Ascending aorta (tissue), 2 donors: Measurements from ENCODE around the gene ZCWPW1. TPM values are rescaled to one million over a fixed set of nuclear protein-coding genes. Genes with fewer than 3 reads are reported as not detected.

ENCODE experiments used
- DNase-seq, 2 donors: peaks; one replicate each; pipeline ENCODE4 v3.0.0-alpha.2; 2019; ENCODE audit warnings: low spot score in 2 of 2
- H3K27ac ChIP-seq, 2 donors: fragments of 200-600 bp; sonication (generic); one replicate each; pipeline ENCODE4 v1.5.1; 2016 to 2017; ENCODE audit warnings: mild to moderate bottlenecking in 1 of 2
- H3K27me3 ChIP-seq: fragments of 200-600 bp; sonication (generic); one replicate; pipeline ENCODE4 v1.5.1; 2017
- H3K36me3 ChIP-seq, 2 donors: fragments of 200-600 bp; sonication (generic); one replicate each; pipeline ENCODE4 v1.5.1; 2016
- H3K4me1 ChIP-seq, 2 donors: fragments of 200-600 bp; sonication (generic); one replicate each; pipeline ENCODE4 v1.5.1; 2016 to 2017; ENCODE audit warnings: mild to moderate bottlenecking in 1 of 2
- H3K4me3 ChIP-seq, 2 donors: fragments of 200-600 bp; sonication (generic); one replicate each; pipeline ENCODE4 v1.5.1; 2016 to 2017; ENCODE audit warnings: mild to moderate bottlenecking in 1 of 2
- H3K9me3 ChIP-seq, 2 donors: fragments of 200-600 bp; sonication (generic); one replicate each; pipeline ENCODE4 v1.5.1; 2016
- intact Hi-C: fragments of 100-400 bp; cut with DNase I; formaldehyde crosslinking; loops from one replicate; pipeline ENCODE4 v1.15.1; 2023
- total RNA-seq: library from RNA; depleted of rRNA; stranded (reverse); fragments of >200 nt; gene quantifications from one replicate; pipeline ENCODE4 v1.1.0, GENCODE V29; 2016
- TF ChIP-seq, protein P1 (sequence below), 3 experiments: fragments of 200-600 bp in 2 of 3; fragments of 450-650 bp in 1 of 3; sonication (generic) in 2 of 3; IDR thresholded peaks; one replicate each; pipeline ENCODE4 v1.5.1; 2016 to 2019; ENCODE audit warnings: antibody characterized with exemption in 3 of 3, mild to moderate bottlenecking in 1 of 3, moderate library complexity in 1 of 3

The ZCWPW1 gene
- total RNA-seq, 1 donor from 2014 or later, result not detected

DNA sequence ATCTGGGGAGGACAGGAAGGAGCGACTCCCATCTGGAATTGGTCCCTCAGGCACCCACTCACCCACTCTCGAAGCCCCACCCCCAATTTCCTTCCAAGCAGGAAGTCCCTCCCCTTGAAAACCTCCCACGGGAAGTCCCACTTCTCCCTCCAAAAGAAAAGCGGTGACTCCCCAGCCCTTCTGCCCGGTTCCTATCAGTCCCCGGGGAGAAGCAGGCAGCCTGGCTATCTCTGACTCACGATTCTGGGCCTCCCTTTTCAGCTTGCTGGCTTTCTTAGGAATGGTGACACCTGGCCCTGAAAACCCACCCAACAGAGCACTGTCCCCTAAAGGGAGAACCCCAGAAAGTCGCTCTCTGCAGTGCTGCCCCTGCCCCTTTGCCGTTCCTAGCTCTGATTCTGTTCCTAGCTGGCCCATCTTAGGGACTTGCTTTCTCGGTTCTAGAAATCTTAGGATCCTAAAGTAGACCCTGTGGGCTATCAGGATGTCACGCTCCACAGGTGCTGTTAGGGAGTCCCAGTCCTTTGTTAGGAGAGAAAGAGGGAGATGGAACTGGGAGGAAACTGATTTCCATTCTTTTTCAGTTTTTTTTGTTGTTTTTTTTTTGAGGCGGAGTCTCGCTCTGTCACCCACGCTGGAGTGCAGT lies 44.5 kb upstream of the ZCWPW1 start:
- Histone ChIP-seq H3K27ac (peak overlapping the region; percentile 70 to 74), H3K9me3 (no peaks in the 10 kb centered on the region), H3K36me3 (peaks cover 23% of the 10 kb centered on the region in 2 donors), H3K4me1 (peaks cover 24 to 39% of the 10 kb centered on the region in 2 donors), H3K4me3 (no peak overlapping the region), H3K27me3 (no peaks in the 10 kb centered on the region)
- TF ChIP-seq, protein P1, sequence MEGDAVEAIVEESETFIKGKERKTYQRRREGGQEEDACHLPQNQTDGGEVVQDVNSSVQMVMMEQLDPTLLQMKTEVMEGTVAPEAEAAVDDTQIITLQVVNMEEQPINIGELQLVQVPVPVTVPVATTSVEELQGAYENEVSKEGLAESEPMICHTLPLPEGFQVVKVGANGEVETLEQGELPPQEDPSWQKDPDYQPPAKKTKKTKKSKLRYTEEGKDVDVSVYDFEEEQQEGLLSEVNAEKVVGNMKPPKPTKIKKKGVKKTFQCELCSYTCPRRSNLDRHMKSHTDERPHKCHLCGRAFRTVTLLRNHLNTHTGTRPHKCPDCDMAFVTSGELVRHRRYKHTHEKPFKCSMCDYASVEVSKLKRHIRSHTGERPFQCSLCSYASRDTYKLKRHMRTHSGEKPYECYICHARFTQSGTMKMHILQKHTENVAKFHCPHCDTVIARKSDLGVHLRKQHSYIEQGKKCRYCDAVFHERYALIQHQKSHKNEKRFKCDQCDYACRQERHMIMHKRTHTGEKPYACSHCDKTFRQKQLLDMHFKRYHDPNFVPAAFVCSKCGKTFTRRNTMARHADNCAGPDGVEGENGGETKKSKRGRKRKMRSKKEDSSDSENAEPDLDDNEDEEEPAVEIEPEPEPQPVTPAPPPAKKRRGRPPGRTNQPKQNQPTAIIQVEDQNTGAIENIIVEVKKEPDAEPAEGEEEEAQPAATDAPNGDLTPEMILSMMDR (IDR thresholded peaks at IDR 0.05), result no peak
- DNase-seq, result peak in 1 of 2 donors; percentile 78
- intact Hi-C loops, result no loop called here

DNA sequence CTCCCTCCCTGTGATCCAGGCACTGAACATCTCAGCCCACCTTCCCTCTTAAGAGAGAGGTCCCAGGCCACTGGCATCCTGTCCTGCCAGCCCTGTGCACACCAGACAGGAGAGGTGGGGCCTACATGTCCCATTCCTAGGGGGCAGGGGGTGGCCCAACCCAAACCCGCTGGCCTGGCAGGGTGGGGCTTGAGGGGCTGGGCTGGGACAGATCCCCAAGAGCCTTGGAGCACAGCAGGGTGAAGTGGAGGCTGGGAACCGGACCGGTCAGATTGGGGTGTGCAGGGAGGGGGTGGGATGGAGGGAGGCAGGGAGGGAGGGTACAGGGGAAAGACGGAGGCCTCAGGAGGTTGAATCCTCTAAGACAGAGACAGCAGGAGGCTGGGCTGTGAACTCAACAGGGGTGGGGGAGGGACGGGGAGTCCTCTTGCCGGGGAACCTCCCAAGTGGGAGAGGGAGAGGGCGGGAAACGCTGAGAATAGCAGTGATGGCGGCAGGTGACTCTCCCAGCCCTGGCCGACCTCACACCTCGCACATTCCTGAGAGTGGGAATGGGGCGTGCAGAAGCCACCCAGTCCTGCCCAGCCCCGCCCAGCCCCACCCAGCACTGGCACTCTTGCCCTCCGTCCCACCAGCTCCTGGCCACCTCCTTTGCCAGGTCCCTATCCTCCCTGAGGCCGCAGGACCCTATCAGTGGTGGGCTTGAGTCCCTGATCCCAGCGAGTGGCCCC lies 43.8 kb upstream of the ZCWPW1 start:
- Histone ChIP-seq H3K36me3 (peaks cover 24 to 30% of the 10 kb centered on the region in 2 donors), H3K4me1 (peaks cover 18 to 32% of the 10 kb centered on the region in 2 donors), H3K27ac (peak overlapping the region; percentile 70 to 74), H3K27me3 (no peaks in the 10 kb centered on the region), H3K4me3 (no peak overlapping the region), H3K9me3 (no peaks in the 10 kb centered on the region)
- DNase-seq, result no peak
- intact Hi-C loops, result no loop called here
- TF ChIP-seq, protein P1 (IDR thresholded peaks at IDR 0.05), result no peak

DNA sequence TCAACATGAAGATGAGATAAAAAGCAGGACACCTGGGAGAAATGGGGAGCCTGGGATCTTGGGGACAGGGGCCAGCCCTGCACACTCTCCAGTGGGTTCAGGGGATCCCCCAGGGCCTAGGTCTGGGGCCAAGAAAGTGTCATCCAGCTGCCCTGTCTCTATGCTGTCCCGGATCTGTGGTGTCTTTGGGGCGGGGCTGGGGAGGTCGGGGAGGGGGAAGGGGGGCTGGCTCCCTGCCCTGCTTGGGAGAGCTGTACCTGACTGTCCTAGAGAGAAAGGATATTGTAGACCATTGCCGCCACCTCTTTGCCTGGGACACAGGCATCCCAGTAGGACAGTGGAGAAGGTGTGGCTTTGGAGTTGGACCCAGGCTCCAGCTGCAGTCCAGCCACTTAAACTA lies 42.5 kb upstream of the ZCWPW1 start:
- TF ChIP-seq, protein P1 (IDR thresholded peaks at IDR 0.05), result no peak
- Histone ChIP-seq H3K4me1 (peaks cover 15 to 24% of the 10 kb centered on the region in 2 donors), H3K27ac (no peak overlapping the region)

DNA sequence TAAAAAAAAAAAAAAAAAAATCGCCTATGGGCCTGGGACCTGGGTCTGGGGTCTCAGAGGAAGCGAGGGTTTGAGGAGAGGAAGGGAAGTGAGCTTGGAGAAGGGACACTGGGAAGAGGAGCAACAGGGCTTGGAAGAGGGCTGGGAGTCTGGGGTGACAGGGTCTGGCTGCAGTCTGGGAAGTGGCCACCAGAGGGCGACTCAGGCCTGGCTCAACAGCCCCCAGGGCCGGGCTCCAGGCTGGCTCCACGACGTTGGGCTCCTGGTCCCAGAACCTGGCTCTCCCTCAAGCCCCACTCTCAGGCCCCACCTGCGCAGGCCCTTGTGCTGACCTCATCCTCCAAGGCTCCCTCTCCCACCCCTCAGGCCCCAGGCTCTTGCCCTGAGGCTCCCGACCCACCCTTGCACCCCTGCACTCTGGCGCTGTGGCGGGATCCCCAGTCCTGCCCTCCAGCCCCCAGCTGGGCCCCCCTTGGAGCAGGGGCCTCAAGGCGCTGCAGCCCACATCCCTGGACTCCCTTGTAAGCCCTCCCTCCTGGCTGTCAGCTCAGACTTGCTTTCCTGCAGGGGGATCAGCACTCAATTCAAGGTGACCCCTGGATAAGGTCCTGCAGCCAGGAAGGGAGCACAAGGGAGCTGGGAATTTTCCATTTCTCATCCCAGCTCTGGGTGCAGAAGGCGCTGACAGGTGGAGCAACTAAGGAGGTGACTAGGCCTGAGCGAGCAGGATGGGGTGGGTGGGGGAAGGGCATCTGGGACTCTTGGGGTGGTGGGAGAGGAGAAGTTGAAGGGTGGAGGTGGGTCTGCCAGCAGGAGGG lies 40.9 kb upstream of the ZCWPW1 start:
- H3K27ac ChIP-seq, result no peak overlapping the region
- H3K9me3 ChIP-seq, result no peaks in the 10 kb centered on the region
- intact Hi-C loops, result loop anchor here (1.0 to 5.0 kb wide), 7 partner anchors 14 to 258 kb away; partner anchors contain the start of genes GIGYF1, GNB2, MOSPD3 and NYAP1
- no peak overlapping the region for H3K4me3 ChIP-seq
- no peaks in the 10 kb centered on the region for H3K27me3 ChIP-seq
- H3K4me1 ChIP-seq, result peaks cover 17 to 26% of the 10 kb centered on the region in 2 donors
- peaks cover 27 to 36% of the 10 kb centered on the region in 2 donors for H3K36me3 ChIP-seq
- DNase-seq, result peak in 1 of 2 donors; percentile 90
- TF ChIP-seq, protein P1 (IDR thresholded peaks at IDR 0.05), result peak; percentile 87 to 97 (median 95)

More for the DNA sequence above, 42.5 kb upstream of the ZCWPW1 start:
- H3K4me3 ChIP-seq, result no peak overlapping the region
- no peaks in the 10 kb centered on the region for H3K9me3 ChIP-seq
- intact Hi-C loops, result no loop called here
- H3K27me3 ChIP-seq, result no peaks in the 10 kb centered on the region
- peaks cover 31 to 38% of the 10 kb centered on the region in 2 donors for H3K36me3 ChIP-seq
- no peak for DNase-seq

DNA sequence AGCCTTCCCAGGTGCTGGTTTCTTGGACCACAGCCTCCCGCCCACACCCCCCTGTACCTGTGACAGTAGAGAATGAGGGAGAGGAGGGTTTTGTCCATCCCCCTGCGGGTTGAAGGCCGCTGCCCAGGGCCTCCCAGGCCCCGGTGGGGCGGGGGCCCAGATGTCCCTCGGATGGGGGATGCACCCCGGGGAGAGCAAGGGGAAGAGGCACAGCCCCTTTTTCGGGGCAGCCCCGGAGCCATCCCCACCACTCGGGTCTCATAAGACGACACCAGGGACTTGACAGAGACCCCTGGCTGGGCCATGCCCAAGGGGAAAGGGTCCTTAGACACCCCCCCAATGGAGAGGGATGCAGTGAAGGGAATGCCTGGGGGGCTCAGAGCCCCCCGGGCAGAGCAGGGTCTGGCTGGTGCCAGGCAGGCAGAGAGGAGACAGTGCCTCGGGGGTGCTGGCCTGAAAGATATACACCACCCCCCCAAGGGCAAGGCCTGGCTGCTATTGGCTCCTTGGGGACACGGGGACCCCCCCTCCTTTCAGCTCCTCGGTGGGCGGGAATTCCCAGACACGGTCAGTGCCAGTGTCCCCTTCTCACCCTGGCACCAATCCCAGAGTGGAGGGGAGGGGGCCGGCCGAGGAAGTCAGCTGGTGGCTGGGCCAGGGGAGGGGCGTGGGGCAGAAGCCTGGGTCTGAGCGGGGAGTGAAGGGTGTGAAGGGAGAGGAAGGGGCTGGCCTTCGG lies 39.3 kb upstream of the ZCWPW1 start:
- peak overlapping the region; percentile 8 to 55 for H3K27ac ChIP-seq
- no peak overlapping the region for H3K4me3 ChIP-seq
- H3K36me3 ChIP-seq, result peaks cover 25 to 31% of the 10 kb centered on the region in 2 donors
- no peaks in the 10 kb centered on the region for H3K27me3 ChIP-seq
- TF ChIP-seq, protein P1 (IDR thresholded peaks at IDR 0.05), result no peak
- peaks cover 13 to 18% of the 10 kb centered on the region in 2 donors for H3K4me1 ChIP-seq
- no peaks in the 10 kb centered on the region for H3K9me3 ChIP-seq
- intact Hi-C loops, result loop anchor here (2.0 to 5.0 kb wide), 6 partner anchors 91 to 259 kb away; partner anchors contain the start of genes GIGYF1, GNB2, MOSPD3 and POP7
- no peak for DNase-seq
